Caco-2 (cell line): ENCODE results near the gene MCOLN2. TPM values are rescaled to one million over a fixed set of nuclear protein-coding genes. Genes with fewer than 3 reads are reported as not detected.

ENCODE experiments used
- BruUV-seq: library from RNA; stranded (reverse); fragments of 400-500 nt; replicated peaks from 2 replicates; lab custom pipeline; 2021; lab: Mats Ljungman, UMichigan
- CTCF ChIA-PET: fragments of 300-600 bp; sonication (Branson Sonifier 250); formaldehyde crosslinking; loops from one replicate; lab custom pipeline; 2022; ENCODE audit warnings: antibody characterized with exemption; lab: Charles Lee
- POLR2A ChIA-PET: fragments of 300-600 bp; sonication (Branson Sonifier 250); formaldehyde crosslinking; loops from one replicate; lab custom pipeline; 2022; ENCODE audit warnings: antibody characterized with exemption; lab: Charles Lee
- DNase-seq, 2 experiments: peaks; one replicate each; pipeline versions ENCODE4 v3.0.0 to v3.0.0-alpha.2; 2020 to 2022
- H3K27me3 ChIP-seq: replicated peaks from 2 replicates; pipeline ENCODE4 v1.6.0; 2011; ENCODE audit warnings: low read length; ENCODE audit not compliant: control insufficient read depth, insufficient read depth
- H3K36me3 ChIP-seq: 2 replicates; pipeline ENCODE4 v1.5.1; 2011; ENCODE audit warnings: low read length; ENCODE audit not compliant: control insufficient read depth, insufficient read depth
- H3K4me1 ChIP-seq: fragments of 250-450 bp; sonication (Bioruptor Pico); 2 replicates; pipeline ENCODE4 v1.5.1; 2020; ENCODE audit warnings: mild to moderate bottlenecking
- H3K4me3 ChIP-seq: 2 replicates; pipeline ENCODE4 v1.5.1; 2011; ENCODE audit warnings: low read depth, mild to moderate bottlenecking, control low read depth, low read length
- H3K9me3 ChIP-seq: fragments of 250-450 bp; sonication (Bioruptor Pico); 2 replicates; pipeline ENCODE4 v1.5.1; 2020; ENCODE audit warnings: mild to moderate bottlenecking, moderate library complexity
- H3K27ac Mint-ChIP-seq: one replicate; pipeline ENCODE4 v1.8.0; 2022; ENCODE audit warnings: mixed read lengths; ENCODE audit not compliant: unreplicated experiment
- H3K27me3 Mint-ChIP-seq: one replicate; pipeline ENCODE4 v1.8.0; 2022; ENCODE audit warnings: mixed read lengths; ENCODE audit not compliant: insufficient read depth, unreplicated experiment
- H3K36me3 Mint-ChIP-seq: one replicate; pipeline ENCODE4 v1.8.0; 2022; ENCODE audit warnings: mild to moderate bottlenecking, mixed read lengths; ENCODE audit not compliant: insufficient read depth, unreplicated experiment
- H3K4me1 Mint-ChIP-seq: one replicate; pipeline ENCODE4 v1.8.0; 2022; ENCODE audit warnings: low read depth, mixed read lengths; ENCODE audit not compliant: unreplicated experiment
- H3K4me3 Mint-ChIP-seq: one replicate; pipeline ENCODE4 v1.8.0; 2022; ENCODE audit warnings: mild to moderate bottlenecking, moderate library complexity, mixed read lengths; ENCODE audit not compliant: unreplicated experiment
- H3K9me3 Mint-ChIP-seq: one replicate; pipeline ENCODE4 v1.8.0; 2022; ENCODE audit warnings: mixed read lengths; ENCODE audit not compliant: unreplicated experiment
- intact Hi-C: fragments of 100-400 bp; cut with micrococcal nuclease; formaldehyde crosslinking; loops from one replicate; pipeline ENCODE4 v1.10.0; 2022; ENCODE audit not compliant: unreplicated experiment
- total RNA-seq: library from RNA; stranded (reverse); gene quantifications from 2 replicates; pipeline ENCODE4 v1.2.3, GENCODE V29; 2022
- TF ChIP-seq, protein P1 (sequence below), 2 experiments: fragments of 200-600 bp in 1 of 2; IDR thresholded peaks; 1 replicate in 1 of 2; 2 replicates in 1 of 2; pipeline versions ENCODE4 v1.5.1 to v1.8.0; 2011 to 2022; ENCODE audit warnings: antibody characterized with exemption in 1 of 2, control low read depth in 1 of 2, inconsistent platforms in 1 of 2, low read depth in 1 of 2, low read length in 1 of 2, mild to moderate bottlenecking in 1 of 2, moderate library complexity in 1 of 2; ENCODE audit not compliant: insufficient read depth in 1 of 2, severe bottlenecking in 1 of 2, unreplicated experiment in 1 of 2

MCOLN2 gene
- total RNA-seq, 1 experiment from 2014 or later = not detected

DNA sequence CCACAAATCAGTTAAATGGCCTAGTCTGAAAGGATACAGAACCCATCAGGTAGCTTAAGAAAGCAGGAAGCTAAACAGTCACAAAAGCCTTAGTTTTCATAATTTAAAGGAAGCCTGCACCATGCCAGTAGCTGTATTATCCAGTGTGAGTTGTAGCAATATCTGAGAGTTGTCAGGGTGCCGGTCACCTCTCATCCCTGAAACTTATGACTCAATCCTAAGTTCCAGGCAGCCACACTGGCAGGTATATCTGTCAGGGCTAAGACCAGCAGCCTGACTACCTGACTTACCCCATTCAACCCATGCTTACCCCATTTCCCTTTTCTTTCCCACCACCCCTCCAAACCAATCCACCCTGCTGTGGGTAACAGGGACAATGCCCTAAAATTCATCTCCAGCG lies 66.1 kb downstream of the MCOLN2 start:
- no peak overlapping the region for H3K27ac Mint-ChIP-seq
- POLR2A ChIA-PET = no interaction called here

DNA sequence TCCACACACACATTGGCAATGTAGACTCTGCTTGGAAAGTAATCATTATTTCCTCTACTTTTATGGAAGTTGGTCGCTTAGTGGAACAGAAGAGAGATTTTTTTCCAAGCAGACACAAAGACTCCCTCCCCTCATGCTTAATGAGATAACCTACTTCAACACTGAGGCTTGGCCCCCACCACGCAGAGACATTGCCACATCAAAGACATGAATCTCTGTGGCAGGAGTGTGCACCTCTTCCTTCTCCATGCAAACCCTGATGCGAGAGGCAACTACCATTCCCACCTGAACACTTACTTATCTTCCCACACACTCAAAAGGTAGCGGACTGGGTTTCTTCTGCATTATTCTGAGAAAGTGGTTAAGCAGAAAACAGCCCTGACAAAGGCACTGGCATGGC lies 66.6 kb downstream of the MCOLN2 start:
- intact Hi-C loops = loop anchor here (10.0 kb wide), 1 partner anchor 496 kb away; no protein-coding TSS in a partner anchor
- POLR2A ChIA-PET = no interaction called here
- Histone ChIP-seq H3K36me3 (no peaks in the 10 kb centered on the region), H3K4me3 (no peak overlapping the region), H3K4me1 (no peaks in the 10 kb centered on the region), H3K9me3 (no peaks in the 10 kb centered on the region), H3K27me3 (no peaks in the 10 kb centered on the region)
- Mint-ChIP-seq H3K4me3 (no peak overlapping the region), H3K4me1 (no peaks in the 10 kb centered on the region), H3K9me3 (no peaks in the 10 kb centered on the region), H3K27me3 (peaks cover 21% of the 10 kb centered on the region), H3K27ac (no peak overlapping the region), H3K36me3 (no peaks in the 10 kb centered on the region)
- TF ChIP-seq, protein P1, sequence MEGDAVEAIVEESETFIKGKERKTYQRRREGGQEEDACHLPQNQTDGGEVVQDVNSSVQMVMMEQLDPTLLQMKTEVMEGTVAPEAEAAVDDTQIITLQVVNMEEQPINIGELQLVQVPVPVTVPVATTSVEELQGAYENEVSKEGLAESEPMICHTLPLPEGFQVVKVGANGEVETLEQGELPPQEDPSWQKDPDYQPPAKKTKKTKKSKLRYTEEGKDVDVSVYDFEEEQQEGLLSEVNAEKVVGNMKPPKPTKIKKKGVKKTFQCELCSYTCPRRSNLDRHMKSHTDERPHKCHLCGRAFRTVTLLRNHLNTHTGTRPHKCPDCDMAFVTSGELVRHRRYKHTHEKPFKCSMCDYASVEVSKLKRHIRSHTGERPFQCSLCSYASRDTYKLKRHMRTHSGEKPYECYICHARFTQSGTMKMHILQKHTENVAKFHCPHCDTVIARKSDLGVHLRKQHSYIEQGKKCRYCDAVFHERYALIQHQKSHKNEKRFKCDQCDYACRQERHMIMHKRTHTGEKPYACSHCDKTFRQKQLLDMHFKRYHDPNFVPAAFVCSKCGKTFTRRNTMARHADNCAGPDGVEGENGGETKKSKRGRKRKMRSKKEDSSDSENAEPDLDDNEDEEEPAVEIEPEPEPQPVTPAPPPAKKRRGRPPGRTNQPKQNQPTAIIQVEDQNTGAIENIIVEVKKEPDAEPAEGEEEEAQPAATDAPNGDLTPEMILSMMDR (IDR thresholded peaks at IDR 0.05; ENCODE audit: insufficient read depth in 1 of 2, low read depth in 1 of 2, low read length in 1 of 2, severe bottlenecking in 1 of 2, unreplicated experiment in 1 of 2) = no peak
- BruUV-seq = no TSS peak
- no peak for DNase-seq
- CTCF ChIA-PET = no interaction called here

More for the DNA sequence above, 66.1 kb downstream of the MCOLN2 start:
- Mint-ChIP-seq H3K4me3 (no peak overlapping the region), H3K36me3 (no peaks in the 10 kb centered on the region), H3K27me3 (peaks cover 21% of the 10 kb centered on the region), H3K9me3 (no peaks in the 10 kb centered on the region), H3K4me1 (no peaks in the 10 kb centered on the region)
- Histone ChIP-seq H3K27me3 (no peaks in the 10 kb centered on the region), H3K9me3 (no peaks in the 10 kb centered on the region), H3K4me3 (no peak overlapping the region), H3K4me1 (no peaks in the 10 kb centered on the region), H3K36me3 (no peaks in the 10 kb centered on the region)
- CTCF ChIA-PET = no interaction called here
- DNase-seq = no peak
- BruUV-seq = no TSS peak
- intact Hi-C loops = loop anchor here (10.0 kb wide), 1 partner anchor 496 kb away; no protein-coding TSS in a partner anchor
- TF ChIP-seq, protein P1 (IDR thresholded peaks at IDR 0.05; ENCODE audit: insufficient read depth in 1 of 2, low read depth in 1 of 2, low read length in 1 of 2, severe bottlenecking in 1 of 2, unreplicated experiment in 1 of 2) = no peak

- Histone ChIP-seq H3K4me3 (no peak overlapping the region), H3K9me3 (no peaks in the 10 kb centered on the region), H3K27me3 (no peaks in the 10 kb centered on the region), H3K4me1 (no peaks in the 10 kb centered on the region), H3K36me3 (no peaks in the 10 kb centered on the region)
- BruUV-seq = no TSS peak
- Mint-ChIP-seq H3K9me3 (no peaks in the 10 kb centered on the region), H3K36me3 (no peaks in the 10 kb centered on the region), H3K27ac (no peak overlapping the region), H3K27me3 (peaks cover 21% of the 10 kb centered on the region), H3K4me3 (no peak overlapping the region), H3K4me1 (no peaks in the 10 kb centered on the region)
- CTCF ChIA-PET = no interaction called here
- DNase-seq = no peak
- intact Hi-C loops = no loop called here
- TF ChIP-seq, protein P1 (IDR thresholded peaks at IDR 0.05; ENCODE audit: insufficient read depth in 1 of 2, low read depth in 1 of 2, low read length in 1 of 2, severe bottlenecking in 1 of 2, unreplicated experiment in 1 of 2) = no peak
- POLR2A ChIA-PET = no interaction called here
These were observed 67.3 kb downstream of the MCOLN2 start for GRCh38 chr1:84929581-84929980.
